GM18511 (cell line): ENCODE data around the gene AQP6.

Source experiments
- ATAC-seq: cut with Tn5 transposase; IDR thresholded peaks from one replicate; pipeline ENCODE4 v1.9.1; 2021; ENCODE audit warnings: mild to moderate bottlenecking, moderate library complexity; ENCODE audit not compliant: unreplicated experiment

The AQP6 gene

GRCh38 chr12:49955899-49956662, 16.7 kb upstream of the AQP6 start:
- ATAC-seq: no peak

GRCh38 chr12:49956663-49957569, 15.8 kb upstream of the AQP6 start:
- ATAC-seq: no peak

- ATAC-seq: no peak
Measured at GRCh38 chr12:49957570-49957967, 15.2 kb upstream of the AQP6 start.

- ATAC-seq: no peak
Measured at GRCh38 chr12:49959685-49960473, 12.9 kb upstream of the AQP6 start.

GRCh38 chr12:49960474-49961110, 12.2 kb upstream of the AQP6 start:
- no peak for ATAC-seq

GRCh38 chr12:49961111-49961922, 11.4 kb upstream of the AQP6 start, which contains the start of gene AQP5:
Gene AQP5 (plus strand): TSS chr12:49961872. CDS start chr12:49962018, 146 bp downstream.
- no peak for ATAC-seq

DNA sequence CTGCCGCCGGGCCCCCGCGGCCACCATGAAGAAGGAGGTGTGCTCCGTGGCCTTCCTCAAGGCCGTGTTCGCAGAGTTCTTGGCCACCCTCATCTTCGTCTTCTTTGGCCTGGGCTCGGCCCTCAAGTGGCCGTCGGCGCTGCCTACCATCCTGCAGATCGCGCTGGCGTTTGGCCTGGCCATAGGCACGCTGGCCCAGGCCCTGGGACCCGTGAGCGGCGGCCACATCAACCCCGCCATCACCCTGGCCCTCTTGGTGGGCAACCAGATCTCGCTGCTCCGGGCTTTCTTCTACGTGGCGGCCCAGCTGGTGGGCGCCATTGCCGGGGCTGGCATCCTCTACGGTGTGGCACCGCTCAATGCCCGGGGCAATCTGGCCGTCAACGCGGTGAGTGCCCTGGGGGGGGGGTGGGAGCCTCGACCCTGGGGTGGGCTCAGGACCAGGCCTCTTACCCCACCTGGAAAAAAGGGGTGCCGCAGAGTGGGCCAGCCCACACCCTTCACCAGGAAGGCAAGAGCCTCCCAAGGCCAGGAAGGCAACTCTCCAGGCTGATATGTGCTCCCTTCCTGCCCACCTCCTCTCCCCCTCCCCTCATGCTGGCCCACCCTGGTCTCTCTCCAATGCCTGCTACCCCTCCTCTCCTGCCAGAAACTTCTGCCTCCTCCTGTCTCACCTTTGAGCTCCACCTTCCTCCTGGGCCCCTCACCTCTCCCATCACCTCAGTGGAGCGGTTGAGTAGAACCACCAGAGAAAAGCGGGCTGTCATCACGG, 10.6 kb upstream of the AQP6 start:
- no peak for ATAC-seq

GRCh38 chr12:49962861-49963765, 9.6 kb upstream of the AQP6 start:
- no peak for ATAC-seq

- no peak for ATAC-seq
Measured at GRCh38 chr12:49963976-49964815, 8.6 kb upstream of the AQP6 start.

- ATAC-seq: no peak
Measured at GRCh38 chr12:49964849-49965624, 7.7 kb upstream of the AQP6 start.

DNA sequence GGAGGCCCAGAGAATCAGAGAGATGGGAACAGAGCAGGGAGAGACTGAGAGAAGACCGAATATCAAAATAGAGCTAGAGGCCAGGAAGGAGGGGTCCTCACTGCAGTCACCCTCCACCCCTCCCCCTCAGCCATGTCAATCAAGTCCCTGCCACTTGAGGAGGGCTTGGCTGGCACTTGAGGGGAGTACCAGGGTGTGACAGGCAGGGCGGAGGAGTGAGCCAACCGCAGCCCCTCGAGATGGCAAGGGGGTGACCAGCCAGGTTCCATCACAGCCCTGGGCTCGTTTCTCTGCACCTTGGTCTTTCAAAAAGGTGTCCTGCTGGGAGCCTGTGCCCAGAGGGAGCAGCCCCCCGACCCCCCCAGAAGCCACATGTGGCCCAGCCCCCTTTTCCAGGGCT, 6.9 kb upstream of the AQP6 start:
- ATAC-seq: no peak

- ATAC-seq: no peak
Measured at GRCh38 chr12:49966511-49967041, 6.2 kb upstream of the AQP6 start.

DNA sequence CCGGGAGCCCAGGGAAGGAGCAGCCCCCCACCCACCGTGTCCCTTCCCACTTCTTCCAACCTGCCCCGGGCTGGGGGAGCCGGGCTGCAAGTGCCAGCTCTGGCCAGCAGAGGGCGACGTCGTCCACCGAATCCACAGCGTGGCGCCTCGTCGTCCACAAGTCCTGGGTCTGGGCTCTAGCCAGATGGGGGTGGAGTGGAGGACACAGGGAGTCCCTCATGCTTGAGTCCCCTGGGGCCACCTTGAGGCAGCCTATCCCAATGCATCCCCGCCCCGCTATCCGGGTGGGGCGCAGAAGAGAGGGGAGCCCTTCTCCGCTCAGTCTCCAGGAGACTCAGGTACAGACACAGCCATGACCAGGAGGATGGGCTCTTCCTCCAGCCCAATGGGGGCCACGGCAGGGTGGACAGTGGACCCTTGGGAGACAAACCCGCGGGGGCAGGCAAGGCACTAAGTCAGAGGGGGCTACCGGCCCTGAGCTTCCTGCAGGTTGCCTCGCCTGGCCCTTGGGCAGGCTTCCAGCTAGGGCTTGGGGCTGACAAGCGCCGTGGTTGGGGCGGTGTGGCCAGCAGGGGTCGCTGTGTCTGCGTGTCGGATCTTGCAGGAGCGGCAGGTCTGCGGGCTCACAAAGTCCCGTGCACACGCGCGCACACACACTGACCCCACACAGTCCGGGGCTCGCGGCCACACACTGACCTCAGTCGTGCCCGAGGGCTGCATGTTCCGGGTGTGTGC, 5.5 kb upstream of the AQP6 start:
- ATAC-seq: peak; percentile 80

DNA sequence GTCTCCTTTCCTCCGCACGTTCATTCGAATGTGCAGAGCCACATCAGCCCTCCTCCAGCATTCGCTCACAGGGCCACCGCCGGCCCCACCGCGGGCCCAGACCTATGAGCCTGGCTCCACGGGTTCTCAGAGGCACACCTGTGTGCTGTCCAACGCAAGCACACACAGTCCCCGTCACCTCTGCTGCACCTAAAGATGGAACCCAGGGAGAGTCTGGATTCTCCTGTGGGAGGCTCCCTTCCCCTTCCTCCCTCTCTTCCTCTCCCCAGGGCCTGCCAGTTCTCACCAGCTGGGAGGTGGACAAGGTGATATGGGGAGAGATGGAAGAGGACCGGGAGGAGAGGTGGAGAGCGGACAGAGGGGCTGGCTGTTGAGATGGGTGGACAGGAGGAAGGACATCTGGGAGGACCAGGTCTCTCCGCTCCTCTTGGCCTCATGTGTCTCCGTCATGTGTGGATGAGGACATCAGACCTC, 4.9 kb upstream of the AQP6 start:
- ATAC-seq: peak; percentile 23

DNA sequence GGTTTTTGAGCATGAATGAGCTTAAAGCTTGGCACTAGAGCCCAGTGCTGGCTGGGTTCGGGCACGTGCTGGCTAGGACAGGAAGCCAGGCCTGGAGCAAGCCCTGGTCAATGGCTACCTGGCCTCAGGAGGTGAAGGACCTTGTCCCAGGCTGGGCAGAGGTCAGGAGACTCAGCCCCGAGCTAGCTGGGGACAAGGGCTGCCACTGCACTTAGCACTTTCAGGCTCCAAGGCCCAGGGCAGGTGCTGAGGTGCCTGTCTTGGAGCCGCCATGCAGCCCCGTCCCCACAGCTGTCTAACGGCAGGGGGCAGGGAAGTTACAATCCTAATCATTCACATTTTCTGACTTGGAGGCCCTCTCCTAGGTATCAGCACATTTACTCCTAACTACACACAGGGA, 4.3 kb upstream of the AQP6 start:
- ATAC-seq: no peak
